VCaP (cell line): ENCODE measurements around the gene TCF7L1.
"Not testable (repeated sequence)": the region's sequence is repeated elsewhere in the genome, so short reads cannot be mapped to it uniquely, and the experiment has no call there.

Experiments used
- H3K27ac ChIP-seq: fragments of 450-650 bp; 2 replicates; pipeline ENCODE4 v1.5.1; 2017
- TF ChIP-seq, protein P1 (sequence below): fragments of 450-650 bp; conservative IDR thresholded peaks from 2 replicates; pipeline ENCODE4 v1.5.1; 2017; ENCODE audit warnings: mild to moderate bottlenecking, moderate library complexity

The TCF7L1 gene

GRCh38 chr2:85199698-85200097 lies 66.5 kb downstream of the TCF7L1 start:
- TF ChIP-seq, protein P1, sequence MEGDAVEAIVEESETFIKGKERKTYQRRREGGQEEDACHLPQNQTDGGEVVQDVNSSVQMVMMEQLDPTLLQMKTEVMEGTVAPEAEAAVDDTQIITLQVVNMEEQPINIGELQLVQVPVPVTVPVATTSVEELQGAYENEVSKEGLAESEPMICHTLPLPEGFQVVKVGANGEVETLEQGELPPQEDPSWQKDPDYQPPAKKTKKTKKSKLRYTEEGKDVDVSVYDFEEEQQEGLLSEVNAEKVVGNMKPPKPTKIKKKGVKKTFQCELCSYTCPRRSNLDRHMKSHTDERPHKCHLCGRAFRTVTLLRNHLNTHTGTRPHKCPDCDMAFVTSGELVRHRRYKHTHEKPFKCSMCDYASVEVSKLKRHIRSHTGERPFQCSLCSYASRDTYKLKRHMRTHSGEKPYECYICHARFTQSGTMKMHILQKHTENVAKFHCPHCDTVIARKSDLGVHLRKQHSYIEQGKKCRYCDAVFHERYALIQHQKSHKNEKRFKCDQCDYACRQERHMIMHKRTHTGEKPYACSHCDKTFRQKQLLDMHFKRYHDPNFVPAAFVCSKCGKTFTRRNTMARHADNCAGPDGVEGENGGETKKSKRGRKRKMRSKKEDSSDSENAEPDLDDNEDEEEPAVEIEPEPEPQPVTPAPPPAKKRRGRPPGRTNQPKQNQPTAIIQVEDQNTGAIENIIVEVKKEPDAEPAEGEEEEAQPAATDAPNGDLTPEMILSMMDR = no peak
- no peak overlapping the region for H3K27ac ChIP-seq

DNA sequence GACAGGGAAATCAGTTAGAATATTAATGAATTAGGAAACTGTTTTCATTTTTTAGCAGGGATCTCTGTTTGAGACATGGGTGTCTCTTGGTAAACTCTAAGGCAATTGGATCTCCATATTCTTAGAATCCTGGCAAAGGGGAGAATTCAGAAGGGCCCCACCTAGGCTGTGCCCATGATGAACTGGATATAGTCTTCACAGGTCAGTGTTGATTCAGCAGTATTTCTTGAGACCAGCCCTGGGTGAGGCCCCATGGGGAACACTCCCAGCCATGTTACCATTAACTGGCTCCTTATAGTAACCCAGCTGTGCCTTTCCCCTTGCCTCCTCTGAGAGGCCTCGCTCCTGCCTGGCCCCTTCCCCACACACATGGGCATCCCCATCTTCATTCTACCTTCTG lies 76.7 kb downstream of the TCF7L1 start:
- H3K27ac ChIP-seq = no peak overlapping the region
- TF ChIP-seq, protein P1 = no peak

- TF ChIP-seq, protein P1 = no peak
- H3K27ac ChIP-seq = no peak overlapping the region
Measured at GRCh38 chr2:85210511-85210910, 77.3 kb downstream of the TCF7L1 start.

DNA sequence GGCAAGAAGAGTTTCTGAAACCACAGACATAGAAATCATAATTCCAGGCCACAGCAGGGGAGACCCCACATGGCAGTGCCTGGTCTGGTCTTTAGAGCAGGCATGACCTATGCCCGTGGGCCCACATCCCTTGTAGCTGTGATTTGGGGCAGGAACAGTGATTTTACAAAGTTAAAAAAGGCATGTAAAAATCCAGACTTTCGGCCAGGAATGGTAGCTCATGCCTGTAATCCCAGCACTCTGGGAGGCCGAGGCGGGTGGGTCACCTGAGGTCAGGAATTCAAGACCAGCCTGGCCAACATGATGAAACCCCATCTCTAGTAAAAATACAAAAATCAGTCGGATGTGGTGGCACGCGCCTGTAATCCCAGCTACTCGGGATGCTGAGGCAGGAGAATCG lies 78.4 kb downstream of the TCF7L1 start:
- not testable (repeated sequence) for H3K27ac ChIP-seq

DNA sequence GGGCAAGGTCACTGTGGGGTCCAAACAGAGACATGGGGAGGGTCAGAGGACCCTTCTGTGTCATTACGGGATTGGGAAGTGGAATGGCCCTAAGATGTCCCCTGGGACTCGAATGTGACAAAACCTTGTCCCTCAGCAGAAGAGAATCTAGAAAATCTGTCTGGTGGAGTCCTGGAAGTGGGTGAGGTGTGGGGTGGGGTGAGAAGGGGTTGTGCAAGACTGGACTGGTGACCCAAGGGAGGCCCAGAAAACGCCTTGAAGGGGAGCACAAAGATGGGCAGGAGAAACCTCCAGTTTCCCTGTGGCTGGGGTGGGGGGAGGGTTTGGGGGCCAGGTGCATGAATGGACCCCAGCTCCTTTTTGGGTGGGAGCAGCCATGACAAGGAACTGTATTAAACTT lies 79.6 kb downstream of the TCF7L1 start:
- H3K27ac ChIP-seq = no peak overlapping the region
- TF ChIP-seq, protein P1 = no peak

- no peak overlapping the region for H3K27ac ChIP-seq
- TF ChIP-seq, protein P1 = no peak
Measured at GRCh38 chr2:85213404-85213803, 80.2 kb downstream of the TCF7L1 start.

DNA sequence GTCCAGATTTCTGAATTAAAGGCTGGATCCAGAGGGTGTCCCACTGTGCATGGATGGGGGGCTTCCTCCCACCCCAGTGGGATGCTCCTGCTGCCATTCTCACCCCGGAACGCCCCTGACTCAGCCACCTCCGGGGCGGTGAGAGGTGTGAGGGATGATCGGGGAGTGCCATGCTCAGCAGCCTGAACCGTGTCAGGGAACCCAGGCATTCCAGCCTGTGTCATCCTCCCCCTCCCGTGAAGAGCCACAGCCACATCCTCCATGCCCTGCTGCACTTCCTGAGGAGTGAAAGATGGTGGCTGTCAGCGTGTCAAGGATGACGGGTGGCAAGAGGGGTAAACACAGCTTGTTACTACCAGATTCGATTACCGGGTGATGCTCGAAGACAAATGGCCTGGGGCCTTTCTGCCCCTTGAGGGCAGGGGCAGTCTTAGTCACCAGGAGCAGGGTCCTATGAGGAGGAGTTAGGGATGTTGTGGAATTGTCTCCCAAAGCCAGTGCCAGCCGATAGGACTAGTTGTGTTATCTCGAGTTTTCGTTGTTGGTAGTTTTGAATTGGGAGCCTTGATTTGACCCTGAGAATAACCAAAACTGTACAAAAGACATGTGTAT lies 80.8 kb downstream of the TCF7L1 start:
- no peak overlapping the region for H3K27ac ChIP-seq
- TF ChIP-seq, protein P1 = no peak

GRCh38 chr2:85215081-85215447 lies 81.9 kb downstream of the TCF7L1 start:
- no peak overlapping the region for H3K27ac ChIP-seq
- TF ChIP-seq, protein P1 = peak; percentile 59
